ENCODE results near the gene TBC1D16.
"Not testable (repeated sequence)": the region's sequence is repeated elsewhere in the genome, so short reads cannot be mapped to it uniquely, and the experiment has no call there.

Gene TBC1D16

DNA sequence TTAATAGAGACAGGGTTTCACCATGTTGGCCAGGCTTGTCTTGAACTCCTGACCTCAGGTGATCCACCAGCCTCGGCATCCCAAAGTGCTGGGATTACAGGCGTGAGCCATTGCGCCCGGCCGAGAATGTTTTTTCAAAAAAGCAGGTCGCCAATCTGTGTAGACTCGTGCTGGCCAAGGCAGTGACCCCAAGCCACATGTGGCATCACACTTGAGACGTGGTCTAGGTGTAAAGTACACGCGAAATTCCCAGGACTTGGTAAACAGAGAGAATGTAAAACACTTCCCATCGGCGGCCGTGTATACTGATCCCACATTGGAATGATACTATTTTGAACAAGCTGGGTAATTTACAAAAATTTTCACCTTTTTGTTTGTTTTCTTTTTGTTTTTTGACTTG lies 41.1 kb downstream of the TBC1D16 start:
- ChIA-PET POLR2A (no interaction called here), CTCF (interaction anchor here (0.9 to 3.7 kb wide), 6 partner anchors 8 to 205 kb away, joined by 3 to 19 read pairs (median 4); partner anchors contain the start of gene GAA)
- TF ChIP-seq, protein P1, sequence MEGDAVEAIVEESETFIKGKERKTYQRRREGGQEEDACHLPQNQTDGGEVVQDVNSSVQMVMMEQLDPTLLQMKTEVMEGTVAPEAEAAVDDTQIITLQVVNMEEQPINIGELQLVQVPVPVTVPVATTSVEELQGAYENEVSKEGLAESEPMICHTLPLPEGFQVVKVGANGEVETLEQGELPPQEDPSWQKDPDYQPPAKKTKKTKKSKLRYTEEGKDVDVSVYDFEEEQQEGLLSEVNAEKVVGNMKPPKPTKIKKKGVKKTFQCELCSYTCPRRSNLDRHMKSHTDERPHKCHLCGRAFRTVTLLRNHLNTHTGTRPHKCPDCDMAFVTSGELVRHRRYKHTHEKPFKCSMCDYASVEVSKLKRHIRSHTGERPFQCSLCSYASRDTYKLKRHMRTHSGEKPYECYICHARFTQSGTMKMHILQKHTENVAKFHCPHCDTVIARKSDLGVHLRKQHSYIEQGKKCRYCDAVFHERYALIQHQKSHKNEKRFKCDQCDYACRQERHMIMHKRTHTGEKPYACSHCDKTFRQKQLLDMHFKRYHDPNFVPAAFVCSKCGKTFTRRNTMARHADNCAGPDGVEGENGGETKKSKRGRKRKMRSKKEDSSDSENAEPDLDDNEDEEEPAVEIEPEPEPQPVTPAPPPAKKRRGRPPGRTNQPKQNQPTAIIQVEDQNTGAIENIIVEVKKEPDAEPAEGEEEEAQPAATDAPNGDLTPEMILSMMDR (IDR thresholded peaks at IDR 0.05; ENCODE audit: control extremely low read depth, extremely low read depth, low read depth, missing control alignments), result no peak
- DNase-seq (ENCODE audit: extremely low spot score), result no peak

DNA sequence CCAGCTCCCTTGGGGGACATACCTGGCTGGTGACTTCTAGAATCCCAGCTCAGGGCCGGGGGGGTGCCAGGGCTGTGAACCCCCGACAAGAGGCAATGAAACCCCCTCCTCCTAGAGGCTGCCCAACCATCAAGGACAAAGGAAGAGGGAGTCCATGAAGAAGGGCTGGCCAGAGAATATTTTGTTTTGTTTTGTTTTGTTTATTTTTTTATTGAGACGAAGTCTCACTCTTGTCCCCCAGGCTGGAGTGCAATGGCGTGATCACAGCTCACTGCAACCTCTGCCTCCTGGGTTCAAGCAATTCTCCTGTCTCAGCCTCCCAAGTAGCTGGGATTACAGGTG lies 41.5 kb downstream of the TBC1D16 start:
- DNase-seq (ENCODE audit: extremely low spot score); POLR2A ChIA-PET: not testable (repeated sequence)
- CTCF ChIA-PET, result interaction anchor here (0.9 to 3.7 kb wide), 9 partner anchors 9 to 205 kb away, joined by 3 to 19 read pairs (median 4); partner anchors contain the start of gene GAA

DNA sequence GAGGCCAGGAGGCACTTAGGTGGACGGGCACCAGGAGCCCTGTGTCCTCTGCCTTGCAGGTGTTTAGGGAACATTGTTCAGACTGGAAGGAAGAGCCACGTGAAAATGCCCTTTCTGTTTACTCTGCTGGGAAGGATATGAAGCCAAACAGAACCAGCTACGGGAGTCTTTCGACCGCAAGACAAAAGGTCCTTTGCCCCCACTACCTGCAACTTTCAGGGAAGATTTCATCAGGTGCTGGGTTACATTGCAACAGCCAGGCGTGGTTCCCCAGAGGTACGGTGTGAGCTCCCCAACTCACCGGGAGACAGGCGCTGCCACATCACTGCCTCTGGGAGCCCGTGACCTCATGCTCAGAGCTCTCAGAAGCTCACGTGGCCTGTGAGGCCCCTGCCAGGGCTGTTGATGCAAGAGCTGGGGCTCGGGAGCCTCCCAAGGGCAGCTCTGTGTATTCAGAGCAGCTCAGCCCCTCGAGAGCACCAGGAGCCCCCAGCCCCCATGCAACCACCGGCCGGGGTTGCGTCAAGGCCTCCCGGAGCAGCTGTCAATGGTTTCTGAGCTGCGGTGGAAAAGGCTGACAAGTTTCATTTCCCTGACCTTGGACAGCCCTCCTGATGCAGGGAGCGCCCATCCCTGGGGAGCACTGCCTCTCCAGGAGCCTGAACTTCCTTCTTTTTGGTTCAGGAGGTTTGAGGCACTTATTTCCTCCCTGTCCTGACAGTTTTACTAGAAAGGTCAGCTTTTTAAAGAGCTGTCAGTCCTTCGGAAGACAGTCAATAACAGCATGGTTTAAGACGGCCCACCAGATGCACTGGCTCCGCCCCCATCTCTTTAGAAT lies 42.1 kb downstream of the TBC1D16 start:
- TF ChIP-seq, protein P1 (IDR thresholded peaks at IDR 0.05; ENCODE audit: control extremely low read depth, extremely low read depth, low read depth, missing control alignments), result no peak
- DNase-seq (ENCODE audit: extremely low spot score), result peak; percentile 51
- CTCF ChIA-PET, result interaction anchor here (0.9 to 3.7 kb wide), 10 partner anchors 9 to 204 kb away, joined by 3 to 19 read pairs (median 4); partner anchors contain the start of gene GAA
- POLR2A ChIA-PET, result no interaction called here

DNA sequence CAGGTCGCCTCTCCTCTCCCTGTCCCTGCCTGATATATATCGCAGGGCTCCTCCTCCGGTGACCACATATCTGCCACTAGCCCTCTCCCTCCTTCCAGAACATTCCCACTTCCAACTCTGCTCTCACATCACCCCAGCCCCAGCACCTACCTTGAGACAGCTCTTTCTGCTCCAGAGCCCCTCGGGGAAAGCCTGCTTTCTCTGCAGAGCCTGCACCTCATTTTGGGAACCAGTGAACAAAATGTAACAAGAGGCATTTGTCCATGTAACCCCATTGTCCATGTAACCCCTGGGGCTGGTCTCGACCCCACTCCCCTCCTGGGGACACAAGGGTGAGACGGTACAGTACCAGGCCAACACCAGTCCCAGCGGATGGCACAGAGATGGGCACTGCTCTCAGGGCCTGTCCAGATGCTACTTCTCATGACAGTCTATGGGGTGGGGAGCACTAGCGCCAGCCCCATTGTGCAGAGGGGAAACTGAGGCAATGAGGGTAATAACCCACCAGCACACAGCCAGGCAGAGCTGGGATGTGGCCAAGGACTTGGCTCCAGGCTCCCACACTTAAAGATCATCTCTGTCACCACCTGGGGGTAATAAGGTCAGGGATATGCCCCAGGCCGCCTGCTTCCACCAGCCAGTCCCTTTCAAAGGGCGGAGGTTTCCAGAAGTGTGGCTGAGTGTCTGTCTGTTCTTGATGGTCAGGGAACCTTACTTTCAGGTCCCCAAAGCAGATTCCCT lies 42.9 kb downstream of the TBC1D16 start:
- ChIA-PET POLR2A (no interaction called here), CTCF (interaction anchor here (1.0 to 3.7 kb wide), 7 partner anchors 11 to 51 kb away, joined by 4 to 19 read pairs (median 5); no protein-coding TSS in a partner anchor)
- TF ChIP-seq, protein P1 (IDR thresholded peaks at IDR 0.05; ENCODE audit: control extremely low read depth, extremely low read depth, low read depth, missing control alignments), result no peak
- no peak for DNase-seq (ENCODE audit: extremely low spot score)

DNA sequence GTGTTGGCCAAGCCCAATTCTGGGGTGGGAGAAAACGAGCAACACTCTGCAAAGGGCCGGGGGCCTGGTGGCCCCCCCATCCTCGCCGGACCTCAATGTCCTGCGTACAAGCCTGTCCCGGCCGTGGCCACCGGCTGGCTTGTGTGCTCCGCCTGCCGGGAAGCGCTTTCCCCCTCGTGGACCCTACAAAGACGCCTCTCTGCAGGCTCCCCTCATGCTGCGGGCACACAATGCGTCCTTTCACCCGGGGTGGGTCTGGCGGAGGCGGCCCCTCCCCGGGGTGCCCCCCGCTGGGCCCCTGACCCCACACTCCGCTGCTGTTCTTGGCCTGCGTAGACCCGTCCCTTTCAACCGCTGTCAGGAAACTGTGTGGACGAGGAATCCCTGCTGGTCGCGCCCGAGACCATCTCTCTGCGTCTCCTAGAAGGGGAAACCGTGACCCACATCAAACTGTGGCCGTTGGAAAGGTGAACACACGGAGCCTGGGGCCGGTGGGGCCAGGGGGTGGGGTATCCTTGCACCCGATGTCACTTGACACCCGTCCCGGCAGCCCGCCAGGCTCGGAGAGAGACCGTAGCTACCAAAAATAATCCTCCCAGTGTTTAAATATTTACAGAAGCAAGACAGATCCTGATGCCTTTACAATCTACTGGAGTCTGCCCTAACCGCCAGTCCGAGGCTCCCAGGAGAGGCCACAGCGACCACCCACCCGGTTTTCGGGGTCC lies 43.6 kb downstream of the TBC1D16 start:
- DNase-seq (ENCODE audit: extremely low spot score), result no peak
- TF ChIP-seq, protein P1 (IDR thresholded peaks at IDR 0.05; ENCODE audit: control extremely low read depth, extremely low read depth, low read depth, missing control alignments), result no peak
- ChIA-PET CTCF (interaction anchor here (3.7 kb wide), 1 partner anchor 14 kb away, joined by 19 read pairs; no protein-coding TSS in a partner anchor), POLR2A (no interaction called here)

DNA sequence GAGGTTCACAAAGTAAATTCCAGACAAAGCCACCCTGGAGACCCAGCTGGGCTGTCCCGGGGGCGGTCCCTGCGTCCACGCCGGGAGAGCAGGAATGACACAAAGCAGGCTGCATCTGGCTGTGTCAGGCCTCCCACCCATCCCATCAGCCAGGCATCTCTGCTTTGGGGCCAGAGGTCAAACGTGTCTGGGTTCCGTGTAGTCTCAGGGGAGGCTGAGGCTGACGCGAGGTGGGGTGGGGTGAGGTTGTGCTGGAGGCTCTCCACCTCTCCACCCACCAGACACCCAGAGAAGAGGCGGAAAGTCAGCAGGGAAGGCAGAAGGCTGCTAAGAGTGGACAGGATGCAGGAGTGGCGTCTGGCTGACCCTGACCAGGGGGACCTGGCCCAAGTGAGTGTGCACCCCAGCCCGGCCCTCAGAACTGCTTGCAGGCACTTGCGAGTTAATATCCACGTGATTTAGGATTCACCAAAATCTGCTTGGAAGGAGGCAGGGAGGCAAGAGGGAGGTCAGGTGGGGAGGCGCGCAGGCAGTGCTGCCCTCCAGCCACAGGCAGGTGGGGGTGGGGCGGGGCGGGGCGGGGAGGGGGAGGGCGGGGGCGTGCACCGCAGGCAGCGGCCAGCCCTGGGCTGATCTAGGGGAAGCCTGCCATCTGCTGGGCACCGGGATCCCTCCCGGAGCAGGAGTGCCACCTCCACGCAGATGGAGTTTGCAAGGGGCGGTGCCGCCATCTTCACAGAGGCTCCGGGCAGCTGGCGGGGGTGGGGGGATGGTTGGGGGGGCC lies 44.3 kb downstream of the TBC1D16 start:
- TF ChIP-seq, protein P1 (IDR thresholded peaks at IDR 0.05; ENCODE audit: control extremely low read depth, extremely low read depth, low read depth, missing control alignments), result peak; percentile 55
- ChIA-PET CTCF (no interaction called here), POLR2A (no interaction called here)
- DNase-seq (ENCODE audit: extremely low spot score), result peak; percentile 76
